C1 segment of cervical spinal cord (tissue), 14 donors: Measurements from ENCODE around the gene NR1H4.
A peak's percentile ranks its signal among the peaks of the same experiment; 100 is the strongest.
"Not testable (repeated sequence)": the region's sequence is repeated elsewhere in the genome, so short reads cannot be mapped to it uniquely, and the experiment has no call there.

Experiments used
- DNase-seq, 14 donors: peaks; one replicate each; lab custom pipeline; 2025; lab: John Stamatoyannopoulos, UW

Gene NR1H4

DNA sequence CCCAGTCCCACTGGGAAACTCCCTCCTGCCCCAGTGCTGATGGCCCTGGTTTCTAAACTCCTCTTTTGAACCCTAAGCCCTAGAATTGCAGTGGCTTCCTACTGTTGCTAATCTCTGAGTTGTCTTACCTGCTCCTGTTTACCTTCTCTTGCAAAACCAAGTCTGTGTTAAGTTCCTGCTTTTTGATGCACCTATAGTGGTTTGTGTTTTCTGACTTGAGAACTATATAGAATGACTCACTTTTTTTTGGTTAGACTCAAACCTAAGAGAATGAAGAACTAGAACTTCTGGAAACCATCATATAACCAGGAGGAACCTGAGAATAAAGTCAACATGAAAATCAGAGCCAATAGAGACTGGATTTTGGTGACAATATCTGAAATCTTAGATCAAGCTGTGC lies 94.3 kb downstream of the NR1H4 start:
- DNase-seq = no peak

DNA sequence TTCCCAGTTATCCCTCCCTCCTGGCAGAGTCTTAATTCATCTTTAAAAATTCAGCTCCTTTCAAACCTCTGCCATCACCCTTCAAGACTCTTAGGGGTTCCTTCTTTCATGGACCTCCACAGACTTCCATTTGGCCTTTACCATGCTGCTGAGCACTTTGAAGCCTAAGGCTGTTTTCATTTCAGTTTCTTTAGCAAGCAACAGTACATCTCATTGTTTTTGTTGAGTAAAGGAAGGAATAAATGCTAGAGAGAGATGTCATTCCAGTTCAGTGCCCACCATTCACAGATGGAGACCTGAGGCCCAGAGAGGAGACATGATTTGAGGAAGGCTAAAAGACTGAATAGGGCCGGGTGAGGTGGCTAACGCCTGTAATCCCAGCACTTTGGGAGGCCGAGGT lies 98.5 kb downstream of the NR1H4 start:
- DNase-seq = no peak

DNA sequence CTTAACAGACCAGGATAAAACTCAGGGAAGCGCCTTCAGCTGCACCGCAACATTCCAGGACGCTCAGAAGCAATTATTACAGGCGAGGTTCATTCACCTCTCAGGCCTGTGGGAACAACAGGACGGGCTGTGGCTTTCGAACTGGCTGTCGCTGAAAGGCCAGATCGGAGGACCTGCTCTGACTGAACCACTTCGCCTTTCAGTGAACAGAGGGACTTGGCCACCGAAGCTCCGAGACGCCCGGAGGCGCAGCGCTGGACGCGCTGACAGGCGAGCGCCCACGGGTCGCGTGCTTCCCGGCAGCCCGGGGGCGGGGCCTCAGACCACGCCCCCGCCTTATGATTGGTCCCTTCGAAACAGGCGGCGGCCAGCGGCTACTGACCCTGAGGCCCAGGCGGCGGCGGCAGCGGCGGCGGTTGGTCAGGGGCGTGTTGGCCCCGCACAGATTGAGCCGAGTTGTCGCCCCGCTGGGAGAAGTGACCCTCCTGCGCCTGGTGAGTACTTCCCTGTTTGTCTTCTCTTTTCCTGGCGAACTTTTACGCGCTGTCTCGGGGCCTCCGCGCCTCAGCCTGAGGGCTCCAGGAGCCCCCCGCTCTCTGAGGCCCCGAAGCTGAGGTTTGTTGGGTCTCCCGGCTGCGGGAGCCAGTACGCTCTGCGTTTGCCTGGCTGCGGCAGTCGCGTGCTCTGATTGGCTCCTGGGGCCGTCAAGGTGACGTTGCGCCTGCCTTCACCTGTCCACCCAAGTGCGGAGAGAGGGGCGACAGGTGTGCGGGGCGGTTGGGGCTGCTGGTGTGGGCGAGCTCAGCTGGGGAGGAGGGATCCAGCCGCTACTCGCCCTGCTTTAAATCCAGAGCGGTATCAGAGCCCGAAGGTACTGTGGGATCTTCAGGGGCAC lies 99.9 kb downstream of the NR1H4 start, which contains the start of gene GAS2L3:
Gene GAS2L3 (plus strand): TSS at position 393 of the 895 bp plus-strand sequence. CDS start 21,221 bp downstream, outside the sequence.
- peak in 12 of 14 donors; percentile 39 to 84 (median 69) for DNase-seq

DNA sequence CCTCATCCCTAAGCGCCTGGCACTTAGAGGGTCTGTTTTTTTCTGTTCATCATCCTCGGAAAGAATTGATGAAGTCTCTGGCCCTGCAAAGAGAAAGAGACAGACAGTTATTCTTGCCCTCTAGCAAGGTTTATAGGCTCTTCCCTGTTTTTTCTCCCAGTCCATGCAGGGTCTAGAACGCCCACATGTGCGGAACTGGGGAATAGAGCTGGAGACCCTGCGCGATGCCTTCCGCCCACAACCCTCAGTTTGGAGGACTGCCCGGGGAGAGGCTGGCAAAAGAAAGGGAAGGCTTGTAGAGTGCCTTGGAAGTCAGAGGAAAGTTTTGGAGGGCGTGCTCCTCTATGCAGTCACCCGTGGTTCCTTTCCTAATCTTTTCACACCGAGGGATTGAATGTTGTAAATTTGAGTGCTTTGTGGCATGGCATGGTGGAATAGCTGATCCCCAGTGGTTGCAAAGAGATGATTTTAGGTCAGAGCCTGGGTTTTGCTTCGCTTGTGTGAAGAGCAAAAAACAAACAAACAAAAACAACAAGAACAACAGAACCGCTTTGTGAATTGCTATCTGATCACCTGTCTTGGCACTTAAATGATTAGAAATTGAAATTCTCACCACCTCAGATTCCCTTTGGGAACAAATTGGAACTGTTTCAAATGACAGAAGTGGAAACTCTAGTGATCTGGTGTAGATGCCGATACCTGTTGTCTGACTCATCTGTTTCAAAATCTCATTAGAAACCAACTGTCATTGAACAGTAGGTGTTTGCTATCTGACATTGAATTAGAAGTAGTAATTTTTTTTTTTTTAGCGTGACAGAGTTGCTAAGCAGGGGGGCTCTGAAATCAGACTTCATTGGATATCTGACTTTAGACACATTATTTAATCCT lies 100.8 kb downstream of the NR1H4 start:
- DNase-seq = peak in 2 of 14 donors; percentile 2 to 14

DNA sequence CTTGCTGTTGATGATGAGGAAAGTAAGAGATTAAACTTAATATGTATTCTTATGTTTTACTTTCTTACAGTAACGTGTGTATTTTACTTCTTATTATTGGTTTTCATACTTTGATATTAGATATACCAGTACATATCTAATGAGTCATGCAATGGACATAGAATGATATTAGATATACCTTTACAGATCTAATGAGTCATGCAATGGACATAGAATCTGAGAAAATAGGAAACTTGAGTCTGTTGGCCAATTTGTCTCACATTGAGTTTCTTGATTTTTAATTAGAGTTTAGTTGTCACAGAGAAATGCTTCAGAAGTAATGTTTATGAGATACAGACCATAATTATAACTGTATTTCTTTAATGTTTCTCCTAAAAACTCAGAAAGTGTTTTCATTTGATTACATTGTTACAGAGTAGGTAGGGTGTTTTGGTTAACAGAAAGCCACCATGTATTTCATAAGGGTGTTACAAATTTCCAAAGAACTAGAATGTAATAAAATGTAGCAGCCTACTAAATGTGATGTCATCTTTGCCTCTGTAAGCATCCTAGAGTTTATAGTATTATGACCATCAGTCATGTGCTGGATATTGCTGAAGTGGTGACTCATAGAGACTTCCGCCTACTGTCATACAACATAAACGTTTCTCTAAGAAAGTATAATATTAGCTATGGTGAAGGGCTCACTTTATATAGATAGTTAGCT lies 102.8 kb downstream of the NR1H4 start:
- DNase-seq = no peak

DNA sequence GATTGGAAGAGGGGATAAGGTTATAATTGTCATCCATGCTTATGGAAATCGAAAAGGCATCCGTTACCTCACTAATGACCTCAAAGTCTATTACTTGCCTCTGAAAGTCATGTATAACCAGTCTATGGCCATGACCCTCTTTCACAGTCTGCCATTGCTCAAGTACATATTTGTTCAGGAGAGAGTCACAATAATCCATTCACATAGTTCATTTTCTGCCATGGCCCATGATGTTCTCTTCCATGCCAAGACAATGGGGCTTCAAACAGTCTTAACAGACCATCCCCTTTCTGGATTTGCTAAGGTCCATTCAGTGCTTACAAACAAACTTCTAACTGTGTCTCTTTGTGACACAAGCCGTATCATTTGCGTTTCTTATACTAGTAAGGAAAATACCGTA lies 105.3 kb downstream of the NR1H4 start:
- DNase-seq = no peak

DNA sequence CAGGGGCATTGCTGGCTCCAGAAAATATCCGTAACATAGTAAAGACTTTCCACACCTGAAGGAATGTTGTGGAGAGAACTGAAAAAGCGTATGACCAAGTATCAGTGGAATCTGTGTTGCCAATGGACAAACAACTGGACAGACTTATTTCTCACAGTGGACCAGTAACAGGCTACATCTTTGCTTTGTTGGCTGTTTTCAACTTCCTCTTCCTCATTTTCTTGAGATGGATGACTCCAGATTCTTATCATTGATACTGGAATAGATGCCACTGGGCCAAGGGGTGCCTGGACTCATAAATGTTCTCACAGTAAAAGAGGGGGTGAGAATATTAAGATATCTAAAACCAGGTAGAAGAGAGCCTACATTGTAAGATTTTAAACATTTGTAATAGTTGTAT lies 106.2 kb downstream of the NR1H4 start:
- no peak for DNase-seq

DNA sequence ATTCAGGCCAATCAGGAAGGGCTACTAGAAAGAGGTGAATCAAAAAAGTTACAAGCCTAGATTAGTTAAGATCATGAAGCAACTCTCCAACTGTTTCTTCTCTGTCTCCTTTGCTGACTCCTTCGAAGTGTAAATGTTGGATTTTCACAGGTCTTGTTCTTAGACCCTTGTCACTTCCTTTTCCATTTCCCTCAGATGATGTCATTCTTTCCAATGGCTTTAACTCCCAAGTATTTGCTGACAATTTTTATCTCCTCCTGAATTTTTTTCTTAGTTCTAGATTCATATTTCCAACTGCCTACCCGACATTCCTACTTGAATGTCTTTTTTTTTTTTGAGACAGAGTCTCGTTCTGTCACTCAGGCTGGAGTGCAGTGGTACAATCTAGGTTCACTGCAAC lies 110.6 kb downstream of the NR1H4 start:
- DNase-seq = no peak

DNA sequence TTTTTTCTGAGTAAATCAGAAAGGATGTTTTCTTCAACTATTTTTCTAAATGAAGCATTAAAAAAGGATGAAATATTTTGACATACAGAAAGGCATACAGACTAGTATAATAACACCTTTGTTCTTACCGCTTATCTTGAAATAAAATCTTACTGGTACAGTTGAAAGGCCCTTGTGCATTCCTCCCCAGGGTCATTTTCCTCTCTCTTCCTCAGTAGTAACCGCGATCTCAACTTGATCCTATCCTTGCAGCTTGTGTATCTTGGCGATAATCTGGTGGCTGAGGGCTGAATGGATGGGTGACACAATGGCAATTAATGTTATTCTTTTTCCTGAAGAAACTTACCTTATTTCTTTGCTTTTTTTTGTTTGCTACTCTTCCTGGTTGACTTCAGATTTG lies 118.3 kb downstream of the NR1H4 start:
- DNase-seq = no peak

DNA sequence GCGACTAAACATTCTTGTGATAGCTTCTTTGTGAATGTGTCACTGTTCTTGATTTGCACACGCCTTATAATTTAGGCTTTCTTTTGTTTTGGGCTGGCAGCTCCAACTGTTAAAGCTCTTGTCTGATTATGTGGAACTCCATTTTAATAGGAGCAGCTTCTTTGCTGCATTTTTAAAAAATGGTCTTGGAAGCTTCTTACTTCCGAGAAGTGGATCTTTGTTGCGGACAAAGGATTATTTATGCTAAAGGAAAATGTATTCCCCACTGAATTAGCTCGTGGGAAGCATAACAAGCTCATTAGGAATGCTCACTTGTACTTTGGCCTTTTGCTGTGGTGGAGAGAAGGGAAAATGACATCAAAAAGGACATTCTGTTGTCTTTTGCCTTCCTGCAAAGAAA lies 119.8 kb downstream of the NR1H4 start:
- no peak for DNase-seq

DNA sequence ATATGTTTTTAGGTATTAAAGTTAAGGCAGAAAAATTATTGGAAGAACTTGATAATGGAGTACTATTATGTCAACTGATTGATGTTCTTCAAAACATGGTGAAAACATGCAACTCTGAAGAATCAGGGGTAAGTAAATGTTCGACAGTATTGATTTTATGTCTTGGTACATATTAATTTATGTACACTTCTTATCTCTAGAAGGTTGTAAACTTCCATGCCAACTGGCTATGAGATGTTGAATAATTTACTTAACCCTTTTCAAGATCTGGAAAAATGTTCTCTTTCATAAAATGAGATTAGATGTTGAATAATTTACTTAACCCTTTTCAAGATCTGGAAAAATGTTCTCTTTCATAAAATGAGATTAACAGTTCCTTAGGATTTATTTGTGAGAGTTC lies 128.0 kb downstream of the NR1H4 start:
- DNase-seq = no peak

DNA sequence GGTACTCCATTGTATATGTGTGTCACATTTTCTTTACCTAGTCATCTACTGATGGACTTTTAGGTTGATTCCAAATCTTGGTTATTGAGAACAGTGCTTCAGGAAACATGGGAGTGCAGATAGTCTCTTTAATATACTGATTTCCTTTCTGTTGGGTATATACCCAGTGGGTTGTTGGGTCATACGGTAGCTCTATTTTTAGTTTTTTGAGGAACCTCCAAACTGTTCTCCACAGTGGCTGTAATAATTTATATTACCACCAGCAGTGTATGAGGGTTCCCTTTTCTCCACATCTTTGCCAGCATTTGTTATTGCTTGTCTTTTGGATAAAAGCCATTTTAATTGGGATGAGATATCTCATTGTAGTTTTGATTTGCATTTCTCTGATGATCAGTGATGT lies 129.3 kb downstream of the NR1H4 start:
- not testable (repeated sequence) for DNase-seq

DNA sequence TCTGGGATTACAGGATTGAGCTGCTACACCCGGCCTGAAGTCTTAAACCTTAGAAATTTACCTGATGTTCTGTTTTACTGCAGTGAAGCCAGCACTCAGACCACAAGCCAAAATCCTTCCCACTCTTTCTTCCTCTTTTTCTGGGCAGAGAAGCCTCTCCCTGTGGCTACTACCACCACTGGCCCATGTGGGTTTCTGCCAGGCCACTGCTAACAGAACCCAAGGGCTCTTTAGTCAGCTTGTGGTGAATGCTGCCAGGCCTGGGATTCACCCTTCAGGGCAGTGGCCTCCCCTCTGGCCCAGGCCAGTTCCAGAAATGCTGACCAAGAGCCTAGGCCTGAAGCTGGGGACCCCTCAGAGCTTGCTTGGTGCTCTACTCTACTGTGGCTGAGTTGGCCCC lies 135.1 kb downstream of the NR1H4 start:
- peak in 7 of 14 donors; percentile 0 to 18 (median 3) for DNase-seq

DNA sequence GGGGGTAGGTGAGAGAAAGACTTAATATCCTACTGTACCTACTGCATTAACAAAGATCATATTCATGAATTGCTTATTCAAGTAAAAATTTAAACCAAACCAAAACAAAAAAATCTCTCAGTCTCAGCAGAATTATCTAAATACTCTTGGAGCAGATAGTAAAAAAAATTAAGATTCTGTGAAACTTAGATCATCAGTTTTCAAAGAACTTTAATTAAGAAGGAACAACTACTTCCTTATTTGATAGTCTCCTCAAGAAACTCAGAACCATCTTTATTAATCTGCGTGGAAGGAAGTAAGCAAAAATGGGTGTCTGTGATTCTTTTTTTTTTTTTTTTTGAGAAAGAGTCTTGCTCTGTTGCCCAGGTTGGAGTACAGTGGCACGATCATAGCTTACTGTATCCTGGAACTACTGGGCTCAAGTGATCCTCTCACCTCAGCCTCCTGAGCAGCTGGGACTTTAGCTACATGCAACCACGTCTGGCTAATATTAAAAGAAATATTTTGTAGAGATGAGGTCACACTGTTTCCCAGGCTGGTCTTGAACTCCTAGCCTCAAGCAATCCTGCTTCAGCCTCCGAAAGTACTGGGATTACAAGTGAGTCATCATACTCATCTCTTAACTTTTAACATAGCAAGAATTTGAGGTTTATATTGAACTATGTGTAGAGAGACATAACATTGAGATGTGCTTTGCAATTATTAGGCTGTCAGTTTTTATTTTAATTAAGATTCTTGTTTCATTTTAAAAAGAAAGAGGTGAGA lies 137.2 kb downstream of the NR1H4 start:
- no peak for DNase-seq

DNA sequence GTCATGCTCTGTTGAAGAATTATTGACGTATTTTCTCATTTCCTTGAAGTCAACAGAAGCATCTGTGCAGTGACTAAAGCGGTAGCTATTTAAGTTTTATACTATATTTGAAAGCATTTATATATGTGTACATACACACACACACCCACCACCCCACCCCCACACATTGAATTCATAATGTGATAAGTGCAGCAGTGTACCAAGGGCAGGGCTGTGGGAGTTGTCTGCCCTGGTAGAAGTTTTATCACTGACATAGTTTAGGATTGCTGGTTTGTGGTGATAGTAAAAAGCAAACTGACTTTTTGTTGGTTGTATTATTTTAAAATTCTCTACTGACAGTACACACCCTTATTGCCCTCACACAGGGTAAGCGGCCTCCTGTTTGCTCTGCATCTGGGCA lies 138.9 kb downstream of the NR1H4 start:
- no peak for DNase-seq
